ENCODE measurements around the gene ARHGDIB.

- TF ChIP-seq CTCF (IDR thresholded peaks at IDR 0.05; ENCODE audit: insufficient read depth, low read depth, low read length) (no peak), EZH2 (IDR thresholded peaks at IDR 0.05; ENCODE audit: insufficient read depth, low read length) (no peak)
Observed at GRCh38 chr12:14934511-14934910, 26.9 kb downstream of the ARHGDIB start.

Data from astrocyte (in vitro differentiated cells and primary cell).